ENCODE measurements around the gene GATB. TPM values are rescaled to one million over a fixed set of nuclear protein-coding genes. Genes with fewer than 3 reads are reported as not detected.

The GATB gene
- polyA plus RNA-seq, 1 donor from 2014 or later: 15.8 TPM

GRCh38 chr4:151688785-151689043 lies 72.1 kb downstream of the GATB start:
- Mint-ChIP-seq H3K27me3 (no peaks in the 10 kb centered on the region), H3K36me3 (peaks cover 12% of the 10 kb centered on the region), H3K4me3 (no peak overlapping the region), H3K4me1 (peaks cover 0 to 2% (median 0%) of the 10 kb centered on the region in 3 donors), H3K9me3 (no peaks in the 10 kb centered on the region), H3K27ac (no peak overlapping the region)

DNA sequence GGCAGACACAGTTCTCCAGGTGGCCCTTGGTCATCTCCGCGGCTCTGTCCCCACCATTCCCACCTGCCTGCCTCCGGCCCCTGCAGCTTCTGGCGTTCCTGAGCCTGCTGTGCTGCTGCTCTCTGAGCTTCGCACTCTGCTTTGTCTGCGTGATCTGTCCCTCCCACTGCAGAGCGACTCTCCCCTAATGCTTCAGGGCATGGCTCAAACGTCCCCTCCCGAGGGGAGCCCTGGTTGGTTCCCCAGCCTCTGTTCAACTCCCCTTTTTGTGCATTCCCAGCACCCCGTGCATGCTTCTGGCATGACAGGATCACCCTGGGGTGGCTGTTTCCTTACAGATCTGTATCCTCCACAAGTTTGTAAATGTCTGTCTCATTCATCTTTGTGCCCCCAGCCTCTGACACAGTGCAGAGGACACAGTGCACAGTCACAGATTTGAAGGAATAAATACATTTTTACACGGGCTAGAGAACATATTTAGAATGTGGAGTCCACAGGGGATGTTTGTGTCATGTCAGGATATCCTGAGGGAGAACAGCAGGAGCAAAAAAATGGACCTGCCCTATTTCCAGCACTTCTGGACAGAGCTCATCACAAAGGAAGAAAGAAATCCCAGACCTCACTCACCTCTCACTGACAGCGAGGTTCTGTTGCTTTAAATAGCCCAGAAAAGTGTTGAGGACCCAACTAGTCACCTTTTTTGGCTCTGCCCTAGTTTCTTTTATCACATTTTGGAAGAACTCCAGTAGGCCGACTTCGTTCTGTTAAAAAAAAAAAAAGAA lies 72.6 kb downstream of the GATB start:
- Mint-ChIP-seq H3K27me3 (no peaks in the 10 kb centered on the region), H3K27ac (no peak overlapping the region), H3K4me1 (peaks cover 0 to 2% (median 0%) of the 10 kb centered on the region in 3 donors), H3K36me3 (peaks cover 17% of the 10 kb centered on the region), H3K4me3 (no peak overlapping the region), H3K9me3 (no peaks in the 10 kb centered on the region)

- H3K4me1 Mint-ChIP-seq: peaks cover 0 to 2% (median 0%) of the 10 kb centered on the region in 3 donors
- H3K4me3 Mint-ChIP-seq: peak overlapping the region in 1 of 4 donors; percentile 20
- H3K27ac Mint-ChIP-seq: no peak overlapping the region
- no peaks in the 10 kb centered on the region for H3K27me3 Mint-ChIP-seq
- H3K9me3 Mint-ChIP-seq: no peaks in the 10 kb centered on the region
- peaks cover 17% of the 10 kb centered on the region for H3K36me3 Mint-ChIP-seq
Observed at GRCh38 chr4:151687021-151687640, 73.7 kb downstream of the GATB start.

DNA sequence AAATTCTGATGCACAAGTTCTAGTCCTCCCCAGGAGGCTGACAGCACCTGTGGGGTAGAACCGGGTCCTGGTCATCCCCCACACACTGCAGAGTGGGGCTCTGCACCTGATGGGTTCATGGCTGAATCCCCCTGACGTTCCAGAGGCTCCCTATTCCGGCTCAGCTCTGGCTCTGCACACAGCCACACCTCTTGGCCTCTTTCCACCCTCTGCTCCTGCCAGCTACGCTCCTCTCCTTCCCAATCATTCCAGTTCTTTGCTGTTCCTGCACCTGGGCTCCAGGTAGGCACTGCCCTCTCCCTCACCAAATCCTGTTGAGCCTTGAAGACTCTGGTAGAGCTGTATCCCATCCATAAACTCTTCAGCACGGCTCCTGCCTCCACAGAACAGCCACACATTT lies 75.5 kb downstream of the GATB start:
- Mint-ChIP-seq H3K27me3 (no peaks in the 10 kb centered on the region), H3K27ac (no peak overlapping the region), H3K4me1 (no peaks in the 10 kb centered on the region), H3K9me3 (no peaks in the 10 kb centered on the region), H3K4me3 (no peak overlapping the region), H3K36me3 (peaks cover 21% of the 10 kb centered on the region)

DNA sequence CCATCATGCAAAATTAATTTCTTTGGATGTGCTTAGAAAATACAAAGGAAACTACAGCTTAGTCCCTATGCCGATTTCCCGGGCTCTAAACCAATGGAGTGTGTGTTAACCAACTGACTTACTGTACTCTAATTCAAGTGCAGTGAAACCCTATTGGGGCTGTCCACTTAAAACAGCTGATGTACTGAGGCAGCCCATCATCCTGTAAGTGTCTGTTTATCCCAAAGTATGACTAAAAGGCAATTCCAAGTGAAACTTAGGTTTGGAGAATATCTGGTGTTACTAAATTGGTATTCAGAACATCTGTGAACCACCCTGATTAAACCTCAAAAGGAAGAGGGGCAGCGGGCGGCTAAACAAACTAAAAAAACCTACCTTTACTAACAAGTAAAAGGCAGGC lies 79.7 kb downstream of the GATB start:
- H3K4me1 Mint-ChIP-seq: no peaks in the 10 kb centered on the region
- peaks cover 27% of the 10 kb centered on the region for H3K36me3 Mint-ChIP-seq
- H3K4me3 Mint-ChIP-seq: no peak overlapping the region
- H3K27ac Mint-ChIP-seq: no peak overlapping the region
- no peaks in the 10 kb centered on the region for H3K27me3 Mint-ChIP-seq
- no peaks in the 10 kb centered on the region for H3K9me3 Mint-ChIP-seq

GRCh38 chr4:151679231-151679630 lies 81.6 kb downstream of the GATB start:
- Mint-ChIP-seq H3K36me3 (peaks cover 24% of the 10 kb centered on the region), H3K4me3 (no peak overlapping the region), H3K4me1 (no peaks in the 10 kb centered on the region), H3K27me3 (no peaks in the 10 kb centered on the region), H3K27ac (no peak overlapping the region), H3K9me3 (no peaks in the 10 kb centered on the region)

GRCh38 chr4:151678048-151678872 lies 82.5 kb downstream of the GATB start:
- peaks cover 18% of the 10 kb centered on the region for H3K36me3 Mint-ChIP-seq
- no peak overlapping the region for H3K4me3 Mint-ChIP-seq
- H3K9me3 Mint-ChIP-seq: no peaks in the 10 kb centered on the region
- H3K27me3 Mint-ChIP-seq: no peaks in the 10 kb centered on the region
- no peaks in the 10 kb centered on the region for H3K4me1 Mint-ChIP-seq
- no peak overlapping the region for H3K27ac Mint-ChIP-seq

DNA sequence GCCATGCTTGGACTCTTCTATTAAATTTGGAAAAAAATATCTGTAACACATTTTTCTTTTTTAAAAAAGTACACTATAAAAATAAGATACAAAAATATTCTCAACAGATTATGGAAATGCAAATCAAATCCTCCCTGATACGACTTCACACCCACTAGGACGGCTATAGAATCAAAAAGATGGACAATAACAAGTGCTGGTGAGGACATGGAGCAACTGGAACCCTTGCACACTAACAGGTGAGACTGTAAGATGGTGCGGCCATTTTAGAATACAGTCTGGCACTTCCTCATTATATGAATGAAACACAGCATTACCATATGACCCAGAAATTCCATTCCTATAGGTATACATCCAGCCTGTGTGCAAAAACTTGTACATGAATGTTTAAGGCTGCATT lies 83.6 kb downstream of the GATB start:
- Mint-ChIP-seq H3K4me3 (no peak overlapping the region), H3K27me3 (no peaks in the 10 kb centered on the region), H3K4me1 (no peaks in the 10 kb centered on the region), H3K9me3 (no peaks in the 10 kb centered on the region), H3K27ac (peak overlapping the region in 1 of 3 donors; percentile 5), H3K36me3 (peaks cover 19% of the 10 kb centered on the region)

- Mint-ChIP-seq H3K27ac (no peak overlapping the region), H3K27me3 (no peaks in the 10 kb centered on the region), H3K36me3 (peaks cover 22% of the 10 kb centered on the region), H3K9me3 (no peaks in the 10 kb centered on the region), H3K4me1 (no peaks in the 10 kb centered on the region), H3K4me3 (no peak overlapping the region)
Observed at GRCh38 chr4:151676301-151676700, 84.5 kb downstream of the GATB start.

DNA sequence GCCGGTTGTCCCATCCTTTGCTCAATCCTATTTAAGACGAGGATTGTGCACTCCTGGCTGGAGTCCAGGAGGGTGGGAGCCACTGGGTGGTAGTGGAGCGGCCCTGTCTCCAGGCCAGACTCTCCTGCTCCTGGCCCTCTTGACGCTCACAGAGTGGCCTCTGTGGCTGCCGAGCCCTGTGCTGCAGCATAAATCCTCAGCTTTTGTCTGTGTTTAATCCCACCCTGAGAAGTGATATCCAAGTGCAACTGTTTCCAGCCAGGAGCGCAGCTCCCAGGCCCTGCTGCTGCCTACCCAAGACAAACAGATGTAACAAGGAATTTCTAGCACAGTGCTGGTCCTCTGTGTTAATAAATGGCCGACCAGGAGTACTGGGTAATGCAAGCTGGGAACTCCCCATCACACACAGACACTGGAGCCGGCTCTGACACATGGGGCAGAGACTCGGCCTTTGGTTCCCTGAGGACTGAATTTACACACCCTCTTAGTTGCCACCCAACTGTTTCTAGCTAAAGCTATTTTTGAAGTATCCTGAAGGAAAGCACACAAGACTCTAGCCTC lies 85.3 kb downstream of the GATB start:
- H3K9me3 Mint-ChIP-seq: no peaks in the 10 kb centered on the region
- no peaks in the 10 kb centered on the region for H3K4me1 Mint-ChIP-seq
- no peak overlapping the region for H3K27ac Mint-ChIP-seq
- no peak overlapping the region for H3K4me3 Mint-ChIP-seq
- H3K36me3 Mint-ChIP-seq: peaks cover 18% of the 10 kb centered on the region
- H3K27me3 Mint-ChIP-seq: no peaks in the 10 kb centered on the region

DNA sequence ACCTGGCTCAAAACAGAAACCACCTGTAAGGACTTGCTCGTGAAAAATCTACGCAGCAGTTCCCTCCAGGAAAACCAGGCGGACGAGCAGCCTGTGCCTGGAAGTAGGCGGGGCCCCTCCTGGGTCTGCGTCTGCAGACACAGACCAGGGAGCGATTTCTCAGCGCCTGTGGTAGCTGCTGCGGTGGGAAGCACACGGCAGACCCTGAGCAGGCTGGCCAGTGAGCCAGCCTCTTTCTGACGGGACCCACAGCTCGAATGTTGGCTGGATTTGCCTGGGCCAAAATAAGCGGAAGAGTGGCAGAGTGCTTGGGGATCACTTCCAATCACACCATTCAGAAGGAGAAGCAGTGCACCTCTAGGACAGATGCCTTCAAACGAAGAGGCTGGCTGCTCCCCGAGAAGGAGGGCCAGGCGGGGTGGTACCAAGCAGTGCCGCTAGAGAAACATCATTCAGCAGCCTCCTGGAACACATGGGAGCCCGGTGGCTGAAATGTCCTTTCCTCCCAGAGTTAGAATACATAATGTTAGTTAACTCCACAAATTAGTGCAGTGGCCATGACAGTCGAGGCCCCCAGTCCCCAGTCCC lies 85.9 kb downstream of the GATB start:
- Mint-ChIP-seq H3K27me3 (no peaks in the 10 kb centered on the region), H3K4me3 (no peak overlapping the region), H3K4me1 (no peaks in the 10 kb centered on the region), H3K36me3 (peaks cover 18% of the 10 kb centered on the region), H3K27ac (no peak overlapping the region), H3K9me3 (no peaks in the 10 kb centered on the region)

GRCh38 chr4:151673908-151674520 lies 86.8 kb downstream of the GATB start:
- Mint-ChIP-seq H3K4me1 (no peaks in the 10 kb centered on the region), H3K27ac (no peak overlapping the region), H3K36me3 (peaks cover 18% of the 10 kb centered on the region), H3K9me3 (no peaks in the 10 kb centered on the region), H3K4me3 (no peak overlapping the region), H3K27me3 (no peaks in the 10 kb centered on the region)

GRCh38 chr4:151672996-151673395 lies 87.8 kb downstream of the GATB start:
- no peak overlapping the region for H3K4me3 Mint-ChIP-seq
- H3K9me3 Mint-ChIP-seq: no peaks in the 10 kb centered on the region
- H3K36me3 Mint-ChIP-seq: peaks cover 16% of the 10 kb centered on the region

DNA sequence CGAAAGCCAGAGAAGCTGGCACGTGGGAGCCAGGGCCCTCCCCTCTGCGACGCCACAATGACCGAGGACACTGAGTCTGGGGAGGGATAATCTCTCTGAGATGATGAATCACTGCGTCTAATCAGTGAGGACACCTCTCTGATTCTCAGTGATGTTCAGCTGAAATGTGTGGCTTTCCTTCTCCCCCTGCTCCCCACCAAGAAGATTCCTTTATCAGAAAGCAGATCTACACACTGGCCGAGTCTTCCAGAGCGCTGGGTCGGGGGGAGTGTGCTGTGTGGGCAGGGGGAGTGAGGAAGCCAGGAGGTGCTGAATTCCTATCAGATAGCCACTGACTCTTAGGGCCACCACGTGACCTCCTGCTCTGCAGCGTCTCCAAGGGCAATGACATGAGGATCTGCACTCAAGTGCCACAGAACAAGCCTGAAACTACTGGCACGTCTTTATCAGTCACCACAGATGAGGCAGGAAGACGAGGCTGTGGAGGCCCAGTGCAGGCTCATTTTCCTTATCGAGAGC lies 89.2 kb downstream of the GATB start:
- peaks cover 9% of the 10 kb centered on the region for H3K36me3 Mint-ChIP-seq
- H3K4me3 Mint-ChIP-seq: no peak overlapping the region
- H3K27me3 Mint-ChIP-seq: no peaks in the 10 kb centered on the region
- H3K27ac Mint-ChIP-seq: no peak overlapping the region
- H3K4me1 Mint-ChIP-seq: no peaks in the 10 kb centered on the region
- no peaks in the 10 kb centered on the region for H3K9me3 Mint-ChIP-seq

More at GRCh38 chr4:151672996-151673395, 87.8 kb downstream of the GATB start:
- Mint-ChIP-seq H3K4me1 (no peaks in the 10 kb centered on the region), H3K27ac (no peak overlapping the region), H3K27me3 (no peaks in the 10 kb centered on the region)

Data from IgD-negative memory B cell (primary cell).